NOMO-1 treated with dmso at 0.1 percent for 144 hours (cell line): ENCODE data around the gene ARL4D.
"Not testable (repeated sequence)": the region's sequence is repeated elsewhere in the genome, so short reads cannot be mapped to it uniquely, and the experiment has no call there.

Experiments
- DNase-seq: peaks from one replicate; lab custom pipeline; 2025; ENCODE audit not compliant: unreplicated experiment; lab: John Stamatoyannopoulos, UW

ARL4D gene

GRCh38 chr17:43419375-43419882, 20.6 kb downstream of the ARL4D start:
- DNase-seq = not testable (repeated sequence)

DNA sequence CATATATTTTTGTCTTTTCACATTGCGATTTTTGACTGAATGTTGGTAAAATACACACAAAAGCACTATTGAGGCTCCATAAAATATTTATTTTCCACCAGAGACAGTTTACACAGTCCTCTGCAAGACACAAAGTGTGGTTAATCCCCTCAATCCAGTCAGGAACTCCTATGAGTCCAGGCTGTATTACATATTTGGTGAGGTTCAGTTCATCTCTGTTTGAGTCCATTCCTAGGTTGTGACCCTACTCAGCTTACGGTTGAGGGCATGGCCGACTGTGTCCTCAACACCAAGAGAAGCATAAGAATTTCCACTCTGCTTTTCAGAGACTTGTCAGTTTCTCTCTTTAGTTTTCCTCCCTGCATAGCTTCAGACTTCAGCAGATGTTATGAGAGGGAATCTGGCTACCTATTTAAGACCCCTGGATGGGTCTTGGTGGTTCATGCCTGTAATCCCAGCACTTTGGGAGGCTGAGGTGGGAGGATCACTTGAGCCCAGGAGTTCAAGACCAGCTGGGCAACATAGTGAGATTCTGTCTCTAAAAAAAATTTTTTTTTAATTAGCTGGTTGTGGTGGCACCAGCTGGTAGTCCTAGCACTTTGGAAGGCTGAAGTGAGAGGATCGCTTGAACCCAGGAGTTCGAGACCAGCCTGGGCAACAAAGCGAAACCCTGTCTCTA, 25.1 kb downstream of the ARL4D start:
- DNase-seq = no peak

- DNase-seq = no peak
Observed at GRCh38 chr17:43427362-43428043, 28.7 kb downstream of the ARL4D start.

GRCh38 chr17:43428524-43428923, 29.7 kb downstream of the ARL4D start:
- no peak for DNase-seq

GRCh38 chr17:43430936-43431713, 32.3 kb downstream of the ARL4D start:
- DNase-seq = no peak

DNA sequence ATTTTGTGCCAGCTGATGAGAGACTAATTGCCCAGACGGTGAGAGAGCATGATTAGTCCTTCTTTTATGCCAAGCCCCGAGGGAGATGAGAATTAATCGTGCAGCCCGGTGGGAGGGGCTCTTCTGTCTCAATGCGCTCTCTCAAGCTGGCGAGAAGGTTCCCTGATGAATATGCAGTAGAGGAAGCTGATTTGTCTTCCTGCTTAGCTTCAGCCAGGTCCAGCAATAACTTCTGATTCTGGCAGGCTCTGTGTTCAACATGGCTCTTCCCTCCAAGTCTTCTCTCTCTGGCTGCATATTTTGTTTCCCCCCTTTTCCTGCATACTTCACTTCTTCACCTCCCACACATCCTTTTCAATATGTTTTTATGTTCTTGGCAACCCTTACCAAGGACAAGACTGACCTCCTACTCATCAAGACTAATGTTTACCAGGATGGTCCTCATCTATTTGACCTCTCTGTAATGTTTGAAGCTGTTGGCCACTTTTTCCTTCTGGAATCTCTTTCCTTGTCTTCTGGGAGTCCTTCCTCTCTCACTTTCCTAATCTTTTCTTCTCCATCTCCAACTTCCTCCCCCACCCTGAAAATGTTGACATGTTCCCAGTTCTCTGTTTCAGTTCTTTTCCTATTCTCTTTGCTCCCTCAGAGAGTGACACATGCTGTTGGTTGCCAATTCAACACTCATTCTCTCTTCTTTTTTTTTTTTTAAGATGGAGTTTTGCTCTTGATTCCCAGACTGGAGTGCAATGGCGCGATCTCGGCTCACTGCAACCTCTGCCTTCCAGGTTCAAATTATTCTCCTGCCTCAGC, 33.1 kb downstream of the ARL4D start:
- DNase-seq = no peak

DNA sequence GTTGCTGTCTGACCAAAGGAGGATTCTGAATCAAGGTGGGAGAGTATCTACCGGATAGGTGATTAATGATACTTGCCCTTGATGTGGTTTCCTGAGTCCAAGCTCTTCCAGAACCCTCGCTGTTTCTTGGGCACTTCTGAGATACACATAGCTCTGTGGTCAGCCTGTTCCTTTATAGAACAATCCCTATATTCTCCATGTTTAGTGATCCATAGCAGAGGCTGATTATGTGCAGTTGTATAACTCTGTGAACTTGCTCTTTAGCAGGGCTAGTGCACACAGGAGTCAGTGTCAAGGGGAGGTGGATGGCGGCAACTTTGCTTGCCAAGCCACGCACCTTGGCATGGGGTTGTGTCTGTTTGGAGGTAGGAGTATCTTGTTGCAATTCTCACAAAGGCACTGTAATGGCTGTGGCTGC, 36.1 kb downstream of the ARL4D start:
- no peak for DNase-seq

DNA sequence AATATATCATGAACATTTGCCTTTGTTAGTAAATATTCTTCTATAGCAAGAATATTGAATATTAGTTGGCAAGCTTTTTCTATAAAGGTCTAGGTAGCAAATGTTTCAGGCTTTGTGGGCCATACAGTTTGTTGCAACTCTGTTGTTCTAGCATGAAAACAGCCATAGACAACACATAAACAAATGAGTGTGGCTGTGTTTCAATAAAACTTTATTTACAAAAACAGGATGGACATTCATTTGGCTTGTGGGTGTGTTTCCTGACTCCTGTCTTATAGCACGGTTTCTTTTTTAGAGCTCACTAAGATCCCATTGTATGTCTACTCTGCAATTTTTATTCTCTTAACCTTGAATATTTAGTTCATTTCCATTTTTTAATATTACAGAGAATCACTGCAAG, 39.0 kb downstream of the ARL4D start:
- DNase-seq = no peak

- no peak for DNase-seq
Observed at GRCh38 chr17:43438626-43439025, 39.8 kb downstream of the ARL4D start.

DNA sequence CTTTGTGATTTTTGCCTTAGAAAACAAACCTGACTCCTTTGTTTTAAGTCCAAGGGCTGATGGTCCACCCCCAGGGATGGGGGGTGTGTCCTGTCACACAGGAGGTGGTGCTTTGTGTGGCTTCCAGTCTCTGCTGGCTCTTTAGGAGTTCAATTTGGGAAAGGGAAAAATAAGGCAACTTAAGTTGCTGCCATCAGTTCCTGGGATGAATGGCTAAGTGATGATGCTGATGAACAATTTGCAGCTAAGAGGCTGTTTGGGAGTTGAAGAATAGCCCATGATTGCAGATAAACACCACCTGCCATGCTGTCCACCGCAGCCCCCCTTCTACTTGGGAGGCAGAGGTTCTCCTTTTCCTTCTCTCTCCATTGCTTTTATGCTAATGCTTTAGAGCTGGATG, 40.2 kb downstream of the ARL4D start:
- DNase-seq = no peak

GRCh38 chr17:43442711-43443110, 43.9 kb downstream of the ARL4D start:
- no peak for DNase-seq

- DNase-seq = no peak
Observed at GRCh38 chr17:43443381-43443780, 44.6 kb downstream of the ARL4D start.

DNA sequence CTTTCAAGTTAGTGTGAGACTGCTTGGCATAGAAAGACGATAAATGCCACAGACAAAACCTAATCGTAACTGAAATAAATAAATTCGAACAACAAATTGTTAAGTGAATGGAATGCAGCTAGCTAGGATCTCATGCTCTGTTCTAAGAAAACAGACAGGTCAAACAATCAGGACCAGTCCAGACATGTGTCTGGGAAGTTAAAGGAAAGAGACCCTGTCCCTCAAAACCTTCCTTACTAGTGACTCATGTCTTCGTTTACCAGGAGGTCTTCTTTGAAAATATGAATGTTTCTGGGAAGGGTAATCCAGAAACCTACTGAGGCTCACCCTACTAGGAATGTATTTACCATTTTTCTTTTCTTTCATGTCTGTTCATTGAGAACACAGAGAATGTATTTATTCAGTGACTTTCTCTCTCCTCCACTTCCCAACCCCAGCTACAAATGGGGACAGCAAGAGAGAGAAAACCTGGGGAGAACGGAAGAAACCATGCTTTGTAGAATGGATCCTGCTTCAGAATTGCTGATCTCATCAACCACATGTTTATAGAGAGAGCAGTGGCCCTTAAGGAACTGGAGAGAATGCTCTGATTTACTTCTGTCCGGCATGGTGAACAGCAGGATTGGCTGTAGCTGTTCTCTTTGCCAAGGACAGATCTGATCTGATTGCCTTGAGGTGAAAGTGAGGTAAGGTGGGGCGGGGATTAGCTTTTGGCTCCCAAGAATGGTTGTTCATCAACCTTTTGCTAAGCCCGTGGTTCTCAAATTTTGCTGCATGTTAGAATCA, 45.6 kb downstream of the ARL4D start:
- no peak for DNase-seq

GRCh38 chr17:43445009-43445589, 46.3 kb downstream of the ARL4D start:
- DNase-seq = no peak

DNA sequence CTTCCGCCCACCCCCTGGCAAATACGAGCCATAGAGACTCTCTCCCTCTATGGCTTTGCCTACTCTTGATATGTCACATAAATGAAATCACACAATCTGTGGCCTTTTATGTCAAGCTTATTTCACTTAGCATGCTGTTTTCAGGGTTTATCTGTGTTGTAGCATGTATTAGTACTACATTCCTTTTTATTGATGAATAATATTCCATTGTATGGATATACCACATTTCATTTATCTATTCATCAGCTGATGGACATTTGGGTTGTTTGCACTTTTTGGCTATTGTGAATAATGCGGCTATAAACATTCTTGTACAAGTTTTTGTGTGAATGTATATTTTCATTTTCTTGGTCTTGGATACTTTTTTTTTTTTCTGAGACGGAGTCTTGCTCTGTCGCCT, 48.0 kb downstream of the ARL4D start:
- no peak for DNase-seq

GRCh38 chr17:43448720-43449469, 50.1 kb downstream of the ARL4D start:
- DNase-seq = no peak

GRCh38 chr17:43449470-43450248, 50.9 kb downstream of the ARL4D start:
- DNase-seq = no peak
